ENCODE results near the gene ZFAND3.
"Not testable (repeated sequence)": the region's sequence is repeated elsewhere in the genome, so short reads cannot be mapped to it uniquely, and the experiment has no call there.

Gene ZFAND3

GRCh38 chr6:37928217-37928616, 108.7 kb downstream of the ZFAND3 start:
- in situ Hi-C loops (cut with HindIII; ENCODE audit: low sequenced_read_pairs), result no loop called here

- in situ Hi-C loops (cut with HindIII; ENCODE audit: low sequenced_read_pairs), result no loop called here
Observed at GRCh38 chr6:37930288-37930971, 110.9 kb downstream of the ZFAND3 start.

GRCh38 chr6:37931066-37931465, 111.5 kb downstream of the ZFAND3 start:
- in situ Hi-C loops (cut with HindIII; ENCODE audit: low sequenced_read_pairs), result no loop called here

- in situ Hi-C loops (cut with HindIII; ENCODE audit: low sequenced_read_pairs), result no loop called here
Observed at GRCh38 chr6:37934276-37934675, 114.7 kb downstream of the ZFAND3 start.

GRCh38 chr6:37936150-37936549, 116.6 kb downstream of the ZFAND3 start:
- in situ Hi-C loops (cut with HindIII; ENCODE audit: low sequenced_read_pairs), result no loop called here

GRCh38 chr6:37936906-37937305, 117.4 kb downstream of the ZFAND3 start:
- in situ Hi-C loops (cut with HindIII; ENCODE audit: low sequenced_read_pairs), result no loop called here

- in situ Hi-C loops (cut with HindIII; ENCODE audit: low sequenced_read_pairs), result no loop called here
Observed at GRCh38 chr6:37938909-37939308, 119.4 kb downstream of the ZFAND3 start.

- in situ Hi-C loops (cut with HindIII; ENCODE audit: low sequenced_read_pairs), result no loop called here
Observed at GRCh38 chr6:37940074-37940847, 120.7 kb downstream of the ZFAND3 start.

- in situ Hi-C loops (cut with HindIII; ENCODE audit: low sequenced_read_pairs), result no loop called here
Observed at GRCh38 chr6:37941871-37942270, 122.3 kb downstream of the ZFAND3 start.

GRCh38 chr6:37942606-37943376, 123.3 kb downstream of the ZFAND3 start:
- in situ Hi-C loops (cut with HindIII; ENCODE audit: low sequenced_read_pairs), result no loop called here

GRCh38 chr6:37943436-37944058, 124.0 kb downstream of the ZFAND3 start:
- in situ Hi-C loops (cut with HindIII; ENCODE audit: low sequenced_read_pairs), result no loop called here

- in situ Hi-C loops (cut with HindIII; ENCODE audit: low sequenced_read_pairs), result no loop called here
Observed at GRCh38 chr6:37946057-37946456, 126.5 kb downstream of the ZFAND3 start.

- in situ Hi-C loops (cut with HindIII; ENCODE audit: low sequenced_read_pairs), result no loop called here
Observed at GRCh38 chr6:37947468-37947867, 127.9 kb downstream of the ZFAND3 start.

- in situ Hi-C loops (cut with HindIII; ENCODE audit: low sequenced_read_pairs), result not testable (repeated sequence)
Observed at GRCh38 chr6:37948584-37948983, 129.1 kb downstream of the ZFAND3 start.

GRCh38 chr6:37952027-37952426, 132.5 kb downstream of the ZFAND3 start:
- in situ Hi-C loops (cut with HindIII; ENCODE audit: low sequenced_read_pairs), result no loop called here

GRCh38 chr6:37954791-37955190, 135.3 kb downstream of the ZFAND3 start:
- in situ Hi-C loops (cut with HindIII; ENCODE audit: low sequenced_read_pairs), result no loop called here

GRCh38 chr6:37956711-37957275, 137.3 kb downstream of the ZFAND3 start:
- in situ Hi-C loops (cut with HindIII; ENCODE audit: low sequenced_read_pairs), result no loop called here

- in situ Hi-C loops (cut with HindIII; ENCODE audit: low sequenced_read_pairs), result no loop called here
Observed at GRCh38 chr6:37959061-37959460, 139.5 kb downstream of the ZFAND3 start.

- in situ Hi-C loops (cut with HindIII; ENCODE audit: low sequenced_read_pairs), result no loop called here
Observed at GRCh38 chr6:37960139-37960935, 140.8 kb downstream of the ZFAND3 start.

- in situ Hi-C loops (cut with HindIII; ENCODE audit: low sequenced_read_pairs), result not testable (repeated sequence)
Observed at GRCh38 chr6:37962481-37963080, 143.1 kb downstream of the ZFAND3 start.

Data from DLD1 (cell line).